Keratinocyte (primary cell): Measurements from ENCODE around the gene PGBD1.

ENCODE experiments used
- CTCF ChIP-seq, 3 experiments: IDR thresholded peaks in 1 of 3; conservative IDR thresholded peaks in 1 of 3; optimal IDR thresholded peaks in 1 of 3; 2 replicates in 2 of 3; 3 replicates in 1 of 3; pipeline versions ENCODE3 to v1.5.1; 2011; ENCODE audit warnings: low read length in 3 of 3, mild to moderate bottlenecking in 3 of 3, moderate library complexity in 2 of 3, control low read depth in 1 of 3, inconsistent platforms in 1 of 3; ENCODE audit not compliant: insufficient read depth in 2 of 3; ENCODE audit errors: extremely low read depth in 1 of 3
- EZH2 ChIP-seq: IDR thresholded peaks from one replicate; pipeline ENCODE4 v1.6.1; 2012; ENCODE audit warnings: inconsistent platforms, mild to moderate bottlenecking, low read length, moderate library complexity

- TF ChIP-seq CTCF (optimal IDR thresholded peaks at IDR 0.05 in 1 of 3, IDR thresholded peaks at IDR 0.05 in 1 of 3, conservative IDR thresholded peaks at IDR 0.05 in 1 of 3; ENCODE audit: extremely low read depth in 1 of 3, insufficient read depth in 2 of 3, low read length in 3 of 3): no peak
- no peak for TF ChIP-seq EZH2
Measured at GRCh38 chr6:28322661-28323060, 41.3 kb downstream of the PGBD1 start.
